Subcutaneous abdominal adipose tissue (tissue), 5 donors: ENCODE measurements around the gene ERICH6.
"Not testable (repeated sequence)": the region's sequence is repeated elsewhere in the genome, so short reads cannot be mapped to it uniquely, and the experiment has no call there.

Experiments used
- H3K27ac ChIP-seq: one replicate; pipeline ENCODE4 v1.7.0; 2013; ENCODE audit warnings: low read depth, mild to moderate bottlenecking, inconsistent platforms, low read length, moderate library complexity
- H3K27me3 ChIP-seq, 5 donors: one replicate each; pipeline ENCODE4 v1.7.0; 2013; ENCODE audit warnings: low read length in 5 of 5, inconsistent platforms in 1 of 5; ENCODE audit not compliant: control insufficient read depth in 5 of 5, insufficient read depth in 4 of 5
- H3K36me3 ChIP-seq, 5 donors: one replicate each; pipeline ENCODE4 v1.7.0; 2013; ENCODE audit warnings: low read length in 5 of 5; ENCODE audit not compliant: control insufficient read depth in 5 of 5, insufficient read depth in 5 of 5
- H3K4me1 ChIP-seq, 5 donors: one replicate each; pipeline ENCODE4 v1.7.0; 2013; ENCODE audit warnings: low read length in 5 of 5, mild to moderate bottlenecking in 3 of 5, moderate library complexity in 1 of 5; ENCODE audit not compliant: control insufficient read depth in 5 of 5, insufficient read depth in 5 of 5
- H3K4me3 ChIP-seq, 5 donors: one replicate each; pipeline ENCODE4 v1.7.0; 2013; ENCODE audit warnings: low read length in 5 of 5, low read depth in 1 of 5
- H3K9ac ChIP-seq, 5 donors: one replicate each; pipeline ENCODE4 v1.7.0; 2013; ENCODE audit warnings: low read length in 5 of 5, mild to moderate bottlenecking in 4 of 5, moderate library complexity in 3 of 5
- H3K9me3 ChIP-seq, 5 donors: one replicate each; pipeline ENCODE4 v1.7.0; 2013; ENCODE audit warnings: low read length in 5 of 5; ENCODE audit not compliant: control insufficient read depth in 5 of 5
- donor health status: healthy.
- donor health status: healthy.
- donor health status: healthy.
- donor health status: healthy.
- donor health status: healthy.

ERICH6 gene

GRCh38 chr3:150640256-150640655 lies 63.5 kb downstream of the ERICH6 start:
- Histone ChIP-seq H3K9ac (no peak overlapping the region), H3K36me3 (no peaks in the 10 kb centered on the region), H3K4me3 (no peak overlapping the region), H3K27me3 (no peaks in the 10 kb centered on the region), H3K9me3 (no peaks in the 10 kb centered on the region), H3K4me1 (peaks cover 0 to 1% (median 0%) of the 10 kb centered on the region in 5 donors), H3K27ac (no peak overlapping the region)

DNA sequence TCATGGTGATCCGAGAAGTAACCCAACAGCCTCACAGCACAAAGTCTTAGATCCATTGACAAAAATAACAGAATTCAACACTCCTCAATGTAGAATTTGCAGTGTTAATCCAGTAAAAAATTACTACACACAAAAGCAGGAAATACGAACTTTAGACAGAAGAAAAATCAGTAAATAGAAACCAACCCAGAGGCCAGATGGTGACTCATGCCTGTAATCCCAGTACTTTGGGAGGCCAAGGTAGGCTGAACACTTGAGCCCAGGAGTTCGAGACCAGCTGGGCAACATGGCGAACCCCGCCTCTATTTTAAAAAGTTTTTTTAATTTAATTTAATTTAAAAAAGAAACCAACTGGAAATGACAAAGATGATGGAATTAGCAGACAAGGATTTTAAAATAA lies 64.5 kb downstream of the ERICH6 start:
- peaks cover 0 to 5% (median 0%) of the 10 kb centered on the region in 5 donors for H3K4me1 ChIP-seq
- H3K4me3 ChIP-seq, result no peak overlapping the region
- no peak overlapping the region for H3K9ac ChIP-seq
- no peaks in the 10 kb centered on the region for H3K9me3 ChIP-seq
- H3K27me3 ChIP-seq, result no peaks in the 10 kb centered on the region
- H3K27ac ChIP-seq, result no peak overlapping the region
- no peaks in the 10 kb centered on the region for H3K36me3 ChIP-seq

GRCh38 chr3:150636258-150636657 lies 67.5 kb downstream of the ERICH6 start:
- H3K9ac ChIP-seq, result no peak overlapping the region
- peaks cover 0 to 7% (median 5%) of the 10 kb centered on the region in 5 donors for H3K36me3 ChIP-seq
- H3K4me1 ChIP-seq, result peaks cover 0 to 5% (median 0%) of the 10 kb centered on the region in 5 donors
- H3K4me3 ChIP-seq, result no peak overlapping the region
- no peaks in the 10 kb centered on the region for H3K9me3 ChIP-seq
- no peak overlapping the region for H3K27ac ChIP-seq
- H3K27me3 ChIP-seq, result no peaks in the 10 kb centered on the region

DNA sequence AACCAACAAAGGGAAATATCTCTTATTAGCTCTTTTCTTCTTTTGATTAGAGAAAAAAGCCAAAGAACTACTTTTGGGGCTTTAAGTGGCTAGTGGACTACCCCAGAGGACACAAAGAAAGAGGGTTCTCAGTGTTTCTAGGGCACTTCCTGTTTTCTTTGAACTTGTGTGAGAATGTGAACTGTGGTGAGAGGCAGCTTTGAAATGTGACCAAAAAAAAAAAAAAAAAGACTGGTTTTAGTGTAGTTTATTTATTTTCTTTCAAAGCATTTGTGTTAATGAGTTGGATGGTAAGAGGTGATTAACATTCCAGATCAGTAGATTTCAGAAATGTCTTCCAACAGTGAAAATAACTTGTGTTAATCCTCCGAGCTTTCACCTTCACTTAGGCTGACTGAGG lies 68.2 kb downstream of the ERICH6 start:
- Histone ChIP-seq H3K27me3 (no peaks in the 10 kb centered on the region), H3K27ac (no peak overlapping the region), H3K4me3 (no peak overlapping the region), H3K36me3 (peaks cover 0 to 13% (median 9%) of the 10 kb centered on the region in 5 donors), H3K9ac (no peak overlapping the region), H3K9me3 (no peaks in the 10 kb centered on the region), H3K4me1 (peaks cover 0 to 5% (median 0%) of the 10 kb centered on the region in 5 donors)

DNA sequence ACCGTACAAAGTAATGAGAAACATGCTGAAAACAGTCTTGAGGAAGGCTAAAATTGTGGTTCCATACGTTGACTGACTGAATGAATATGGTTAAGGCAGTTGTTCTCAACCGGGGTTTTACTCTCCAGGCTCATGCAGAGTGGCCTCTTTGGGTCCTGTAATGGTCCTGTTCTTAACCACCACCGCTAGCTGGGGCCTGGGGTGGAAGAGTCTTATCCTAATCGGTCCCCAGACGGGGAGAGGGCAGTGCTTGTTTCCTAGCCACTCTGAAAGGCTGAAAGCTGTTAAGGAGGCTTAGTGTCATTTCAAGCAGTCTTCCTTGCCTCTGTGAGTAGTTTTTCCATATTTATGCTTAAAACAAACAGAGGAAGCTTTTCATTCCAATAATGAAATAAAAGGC lies 68.6 kb downstream of the ERICH6 start:
- Histone ChIP-seq H3K4me3 (no peak overlapping the region), H3K9ac (no peak overlapping the region), H3K27ac (no peak overlapping the region), H3K27me3 (no peaks in the 10 kb centered on the region), H3K4me1 (peaks cover 0 to 5% (median 0%) of the 10 kb centered on the region in 5 donors), H3K36me3 (peaks cover 0 to 17% (median 11%) of the 10 kb centered on the region in 5 donors), H3K9me3 (no peaks in the 10 kb centered on the region)

DNA sequence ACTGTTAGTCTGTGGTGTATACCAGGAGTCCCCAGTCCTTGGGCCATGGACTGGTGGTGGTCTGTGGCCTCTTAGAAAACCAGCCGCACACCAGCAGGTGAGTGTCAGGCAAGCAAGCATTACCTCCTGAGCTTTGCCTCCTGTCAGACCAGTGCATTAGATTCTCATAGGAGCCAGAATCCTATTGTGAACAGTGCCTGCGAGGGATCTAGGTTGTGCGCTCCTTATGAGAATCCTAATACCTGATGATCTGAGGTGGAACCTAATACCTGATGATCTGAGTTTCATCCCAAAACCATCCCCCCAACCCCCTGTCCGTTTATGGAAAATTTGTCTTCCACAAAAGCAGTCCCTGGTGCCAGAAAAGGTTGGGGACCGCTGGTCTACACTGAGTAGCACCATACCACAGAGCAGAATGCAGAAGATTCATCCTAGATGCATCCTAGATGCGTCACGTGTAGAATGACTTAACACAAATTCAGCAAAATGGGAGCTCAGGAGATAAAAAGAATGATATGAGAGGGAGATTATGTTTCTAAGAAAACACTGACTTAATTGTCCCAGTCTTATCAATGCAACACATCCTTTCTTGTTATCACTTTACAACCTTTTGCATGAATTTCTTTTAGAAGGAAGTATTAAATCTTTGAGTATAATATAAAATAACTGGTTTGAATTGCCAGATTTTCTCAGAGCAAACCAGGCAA lies 72.1 kb downstream of the ERICH6 start:
- Histone ChIP-seq H3K27me3 (no peaks in the 10 kb centered on the region), H3K4me3 (no peak overlapping the region), H3K9me3 (no peaks in the 10 kb centered on the region), H3K36me3 (peaks cover 18 to 27% (median 22%) of the 10 kb centered on the region in 5 donors), H3K27ac (no peak overlapping the region), H3K4me1 (peaks cover 0 to 5% (median 0%) of the 10 kb centered on the region in 5 donors), H3K9ac (no peak overlapping the region)

DNA sequence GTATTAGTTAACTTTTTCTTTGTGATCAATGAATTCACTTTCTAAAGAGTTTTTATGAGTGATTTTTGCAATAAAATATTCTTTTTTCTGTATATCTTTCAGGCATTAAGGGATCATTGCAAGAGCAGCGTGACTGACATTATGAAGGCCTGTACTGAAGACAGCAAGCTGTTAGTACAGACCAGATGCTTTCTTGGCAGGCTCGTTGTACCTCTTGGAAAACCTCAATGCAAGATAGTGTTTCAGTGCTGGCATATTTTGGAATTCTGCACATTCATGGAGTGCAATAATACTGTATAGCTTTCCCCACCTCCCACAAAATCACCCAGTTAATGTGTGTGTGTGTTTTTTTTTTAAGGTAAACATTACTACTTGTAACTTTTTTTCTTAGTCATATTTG lies 76.2 kb downstream of the ERICH6 start:
- H3K27me3 ChIP-seq, result no peaks in the 10 kb centered on the region
- H3K9ac ChIP-seq, result no peak overlapping the region
- H3K27ac ChIP-seq, result no peak overlapping the region
- peaks cover 29 to 41% (median 34%) of the 10 kb centered on the region in 5 donors for H3K36me3 ChIP-seq
- no peaks in the 10 kb centered on the region for H3K9me3 ChIP-seq
- no peak overlapping the region for H3K4me3 ChIP-seq
- no peaks in the 10 kb centered on the region for H3K4me1 ChIP-seq

GRCh38 chr3:150626148-150626930 lies 77.4 kb downstream of the ERICH6 start:
- peaks cover 25 to 36% (median 30%) of the 10 kb centered on the region in 5 donors for H3K36me3 ChIP-seq
- H3K9me3 ChIP-seq, result no peaks in the 10 kb centered on the region
- H3K4me3 ChIP-seq, result no peak overlapping the region
- no peaks in the 10 kb centered on the region for H3K4me1 ChIP-seq
- no peak overlapping the region for H3K9ac ChIP-seq
- no peak overlapping the region for H3K27ac ChIP-seq
- H3K27me3 ChIP-seq, result no peaks in the 10 kb centered on the region

DNA sequence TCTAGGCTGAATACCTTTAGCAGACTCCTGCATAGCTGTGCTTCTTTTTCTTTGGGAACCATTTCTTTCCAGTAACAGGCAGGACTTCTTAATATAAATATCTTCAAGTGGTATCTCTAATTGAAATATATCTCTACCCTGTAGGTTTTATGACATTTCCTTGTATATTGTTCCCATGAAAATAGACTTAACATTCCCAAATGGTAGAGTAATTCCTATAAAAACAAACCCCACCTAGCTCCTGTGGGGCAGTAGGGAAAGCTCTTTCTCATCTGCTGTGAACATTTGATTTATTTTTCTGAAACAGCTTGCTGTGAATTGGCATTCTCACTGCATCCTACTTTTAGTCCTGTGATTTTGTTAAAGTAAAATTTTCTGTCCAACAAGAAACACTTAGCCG lies 79.8 kb downstream of the ERICH6 start:
- Histone ChIP-seq H3K4me1 (no peaks in the 10 kb centered on the region), H3K27ac (no peak overlapping the region), H3K9me3 (no peaks in the 10 kb centered on the region), H3K4me3 (no peak overlapping the region), H3K9ac (no peak overlapping the region), H3K27me3 (no peaks in the 10 kb centered on the region), H3K36me3 (peaks cover 18 to 32% (median 23%) of the 10 kb centered on the region in 5 donors)

DNA sequence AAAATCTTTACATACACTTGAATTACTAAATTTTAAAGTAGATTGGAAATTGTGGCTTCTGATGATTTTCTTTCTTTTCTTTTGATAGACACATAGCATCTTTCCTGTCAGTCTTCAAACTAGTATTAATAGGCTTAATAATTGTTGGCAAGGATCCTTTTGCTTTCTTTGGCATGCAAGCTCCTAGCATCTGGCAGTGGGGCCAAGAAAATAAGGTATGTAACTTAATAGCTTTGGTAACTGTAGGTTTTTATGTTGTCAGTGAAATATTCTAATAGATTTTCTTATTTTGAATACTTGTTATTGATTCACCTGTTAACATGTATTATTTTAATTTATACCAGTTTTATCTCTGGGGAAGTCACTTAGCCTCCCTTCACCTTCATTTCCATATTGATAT lies 80.8 kb downstream of the ERICH6 start:
- H3K4me1 ChIP-seq, result not testable (repeated sequence)
- H3K36me3 ChIP-seq, result peaks cover 18 to 32% (median 21%) of the 10 kb centered on the region in 5 donors

More for the DNA sequence above, 80.8 kb downstream of the ERICH6 start:
- H3K27ac ChIP-seq, H3K27me3 ChIP-seq, H3K9me3 ChIP-seq, H3K4me3 ChIP-seq, H3K9ac ChIP-seq: not testable (repeated sequence)
